HCT116 (cell line): ENCODE measurements around the gene FAM50B. TPM values are rescaled to one million over a fixed set of nuclear protein-coding genes. Genes with fewer than 3 reads are reported as not detected.

ENCODE experiments used
- ATAC-seq: fragments of 200-7000 bp; cut with Tn5 transposase; 2 replicates; pipeline ENCODE4 v1.9.1; 2020; ENCODE audit warnings: mild to moderate bottlenecking, moderate library complexity
- BruUV-seq: library from RNA; stranded (reverse); fragments of 400-500 nt; replicated peaks from 2 replicates; lab custom pipeline; 2021; lab: Mats Ljungman, UMichigan
- CTCF ChIA-PET: fragments of 300-600 bp; sonication (Branson Sonifier 250); formaldehyde crosslinking; loops from one replicate; lab custom pipeline; 2021; ENCODE audit warnings: antibody characterized with exemption; lab: Charles Lee
- POLR2A ChIA-PET: fragments of 300-600, 350-600 bp; sonication (Branson Sonifier 250); formaldehyde crosslinking; loops from one replicate; lab custom pipeline; 2021; ENCODE audit warnings: antibody characterized with exemption; lab: Charles Lee
- RAD21 ChIA-PET, 2 experiments: fragments of 300-600 bp; sonication (Branson Sonifier 250); formaldehyde crosslinking; loops; one replicate each; lab custom pipeline; 2023; ENCODE audit warnings: low total read pairs in 2 of 2; ENCODE audit not compliant: uncharacterized antibody in 2 of 2, unreplicated experiment in 2 of 2, low non-redundant PET in 1 of 2; lab: Charles Lee
- DNase-seq: peaks from one replicate; pipeline ENCODE4 v3.0.0-alpha.2; 2010; ENCODE audit warnings: low read depth, low spot score
- H2AFZ ChIP-seq: fragments of 200-600 bp; shearing (Covaris generic), sonication (generic); 2 replicates; pipeline ENCODE4 v1.6.1; 2017; ENCODE audit warnings: low read depth, mixed run types, mixed read lengths, antibody characterized with exemption, low read length; ENCODE audit not compliant: poor library complexity, severe bottlenecking
- H3K27ac ChIP-seq: 2 replicates; pipeline ENCODE4 v1.5.1; 2012; ENCODE audit warnings: low read depth, low read length
- H3K27me3 ChIP-seq: fragments of 200-600 bp; sonication (generic); 2 replicates; pipeline ENCODE4 v1.6.1; 2016; ENCODE audit warnings: mixed run types, low read length, mixed read lengths; ENCODE audit not compliant: insufficient read depth
- H3K36me3 ChIP-seq, 2 experiments: fragments of 200-500 bp in 1 of 2; fragments of 200-600 bp in 1 of 2; sonication (Bioruptor generic) in 1 of 2; sonication (generic) in 1 of 2; 2 replicates each; pipeline versions ENCODE4 v1.5.1 to v1.6.1; 2014 to 2016; ENCODE audit warnings: low read length in 2 of 2, inconsistent platforms in 1 of 2, mixed read lengths in 1 of 2, mixed run types in 1 of 2; ENCODE audit not compliant: insufficient read depth in 2 of 2, control insufficient read depth in 1 of 2
- H3K4me1 ChIP-seq, 2 experiments: fragments of 200-600 bp in 1 of 2; sonication (generic) in 1 of 2; 2 replicates each; pipeline versions ENCODE4 v1.5.1 to v1.6.1; 2012 to 2017; ENCODE audit warnings: low read length in 2 of 2, inconsistent platforms in 1 of 2, mild to moderate bottlenecking in 1 of 2, mixed read lengths in 1 of 2, mixed run types in 1 of 2, moderate library complexity in 1 of 2; ENCODE audit not compliant: insufficient read depth in 2 of 2, control insufficient read depth in 1 of 2
- H3K4me2 ChIP-seq: fragments of 200-600 bp; sonication (generic); 2 replicates; pipeline ENCODE4 v1.6.1; 2017; ENCODE audit warnings: mixed run types, low read length, mixed read lengths
- H3K4me3 ChIP-seq, 2 experiments: fragments of 200-600 bp in 1 of 2; sonication (generic) in 1 of 2; replicated peaks in 1 of 2; 2 replicates each; pipeline ENCODE4 v1.5.1; 2011 to 2016; ENCODE audit warnings: low read length in 2 of 2, control low read depth in 1 of 2, low read depth in 1 of 2, mild to moderate bottlenecking in 1 of 2, mixed read lengths in 1 of 2, mixed run types in 1 of 2
- H3K79me2 ChIP-seq: fragments of 200-600 bp; sonication (generic); 2 replicates; pipeline ENCODE4 v1.6.1; 2017; ENCODE audit warnings: mild to moderate bottlenecking, mixed run types, low read length, moderate library complexity, mixed read lengths; ENCODE audit not compliant: insufficient read depth
- H3K9ac ChIP-seq: fragments of 200-600 bp; sonication (generic); 2 replicates; pipeline ENCODE4 v1.6.1; 2016; ENCODE audit warnings: low read length, mixed read lengths
- H3K9me2 ChIP-seq: fragments of 200-600 bp; sonication (generic), shearing (Covaris generic); 2 replicates; pipeline ENCODE4 v1.6.1; 2017; ENCODE audit warnings: mixed run types, mild to moderate bottlenecking, moderate library complexity; ENCODE audit not compliant: insufficient read depth
- H3K9me3 ChIP-seq, 2 experiments: fragments of 200-500 bp in 1 of 2; fragments of 200-600 bp in 1 of 2; sonication (Bioruptor generic) in 1 of 2; sonication (generic) in 1 of 2; 2 replicates each; pipeline ENCODE4 v1.6.1; 2014 to 2017; ENCODE audit warnings: low read length in 2 of 2, mixed read lengths in 2 of 2, inconsistent platforms in 1 of 2, low read depth in 1 of 2, mild to moderate bottlenecking in 1 of 2, mixed run types in 1 of 2, moderate library complexity in 1 of 2; ENCODE audit not compliant: control insufficient read depth in 1 of 2, insufficient read depth in 1 of 2
- H4K20me1 ChIP-seq: fragments of 200-600 bp; sonication (generic), shearing (Covaris generic); 2 replicates; pipeline ENCODE4 v1.6.1; 2017; ENCODE audit warnings: mixed run types, mild to moderate bottlenecking, moderate library complexity; ENCODE audit not compliant: insufficient read depth
- CBX3 ChIP-seq: IDR thresholded peaks from 2 replicates; pipeline ENCODE4 v1.6.1; 2012; ENCODE audit warnings: low read depth
- CEBPB ChIP-seq: IDR thresholded peaks from 2 replicates; pipeline ENCODE4 v1.6.1; 2012; ENCODE audit warnings: low read depth
- CTCF ChIP-seq, 3 experiments: fragments of 200-600 bp in 1 of 3; sonication (generic) in 1 of 3; IDR thresholded peaks in 2 of 3; conservative IDR thresholded peaks in 1 of 3; 2 replicates each; pipeline ENCODE4 v1.5.1; 2012 to 2017; ENCODE audit warnings: low read depth in 2 of 3, low read length in 2 of 3, antibody characterized with exemption in 1 of 3, borderline replicate concordance in 1 of 3, control low read depth in 1 of 3, mild to moderate bottlenecking in 1 of 3, mixed read lengths in 1 of 3, mixed run types in 1 of 3, moderate library complexity in 1 of 3; ENCODE audit not compliant: insufficient read depth in 1 of 3
- EGR1 ChIP-seq: IDR thresholded peaks from 2 replicates; pipeline ENCODE4 v1.6.1; 2012; ENCODE audit warnings: low read depth
- ELF1 ChIP-seq: IDR thresholded peaks from 2 replicates; pipeline ENCODE4 v1.6.1; 2012; ENCODE audit warnings: low read depth, borderline replicate concordance
- EZH2 ChIP-seq: fragments of 200-600 bp; sonication (generic); IDR thresholded peaks from 2 replicates; pipeline ENCODE4 v1.6.1; 2017; ENCODE audit warnings: antibody characterized with exemption, mixed run types
- EZH2phosphoT487 ChIP-seq: fragments of 200-600 bp; IDR thresholded peaks from 2 replicates; pipeline ENCODE4 v1.6.1; 2018; ENCODE audit warnings: antibody characterized with exemption, borderline replicate concordance
- FOSL1 ChIP-seq: IDR thresholded peaks from 2 replicates; pipeline ENCODE4 v1.6.1; 2012; ENCODE audit warnings: low read depth
- JUND ChIP-seq: IDR thresholded peaks from 2 replicates; pipeline ENCODE4 v1.6.1; 2012
- POLR2AphosphoS5 ChIP-seq: IDR thresholded peaks from 2 replicates; pipeline ENCODE4 v1.6.1; 2011; ENCODE audit warnings: mild to moderate bottlenecking, low read depth, low read length, moderate library complexity
- RAD21 ChIP-seq: IDR thresholded peaks from 2 replicates; pipeline ENCODE4 v1.6.1; 2012; ENCODE audit warnings: low read depth, mild to moderate bottlenecking
- SIN3A ChIP-seq: IDR thresholded peaks from 2 replicates; pipeline ENCODE4 v1.6.1; 2012; ENCODE audit warnings: low read depth
- SP1 ChIP-seq: IDR thresholded peaks from 2 replicates; pipeline ENCODE4 v1.6.1; 2012; ENCODE audit warnings: low read depth
- SRF ChIP-seq: IDR thresholded peaks from 2 replicates; pipeline ENCODE4 v1.6.1; 2012; ENCODE audit warnings: low read depth
- TCF7L2 ChIP-seq: IDR thresholded peaks from 2 replicates; pipeline ENCODE4 v1.7.0; 2011; ENCODE audit warnings: borderline replicate concordance, inconsistent platforms; ENCODE audit not compliant: insufficient read depth, insufficient read length; ENCODE audit errors: extremely low read depth
- YY1 ChIP-seq: IDR thresholded peaks from 2 replicates; pipeline ENCODE4 v1.6.1; 2011; ENCODE audit warnings: low read length, low read depth, moderate library complexity, mild to moderate bottlenecking; ENCODE audit not compliant: insufficient replicate concordance; ENCODE audit errors: extremely low read depth
- ZFX ChIP-seq: fragments of 450-650 bp; IDR thresholded peaks from 2 replicates; pipeline ENCODE4 v1.6.1; 2017
- ZNF274 ChIP-seq: fragments of 200-500 bp; sonication (Bioruptor generic); IDR thresholded peaks from 2 replicates; pipeline ENCODE4 v1.6.1; 2014; ENCODE audit warnings: mild to moderate bottlenecking, low read depth, low read length, inconsistent platforms
- intact Hi-C: fragments of 100-400 bp; cut with micrococcal nuclease; formaldehyde crosslinking; loops from 2 replicates; pipeline ENCODE4 v1.10.0; 2022
- total RNA-seq: library from RNA; stranded (reverse); gene quantifications from one replicate; pipeline ENCODE4 v1.2.1, GENCODE V29; 2021; ENCODE audit not compliant: unreplicated experiment
- TF ChIP-seq, protein P1 (sequence below): IDR thresholded peaks from 2 replicates; pipeline ENCODE4 v1.6.1; 2011; ENCODE audit warnings: mild to moderate bottlenecking, low read length, moderate library complexity; ENCODE audit not compliant: insufficient replicate concordance; ENCODE audit errors: extremely low read depth
- TF ChIP-seq, protein P2 (sequence below): IDR thresholded peaks from 2 replicates; pipeline ENCODE4 v1.6.1; 2012

The FAM50B gene
- total RNA-seq, 1 experiment from 2014 or later, result 0.86 TPM

DNA sequence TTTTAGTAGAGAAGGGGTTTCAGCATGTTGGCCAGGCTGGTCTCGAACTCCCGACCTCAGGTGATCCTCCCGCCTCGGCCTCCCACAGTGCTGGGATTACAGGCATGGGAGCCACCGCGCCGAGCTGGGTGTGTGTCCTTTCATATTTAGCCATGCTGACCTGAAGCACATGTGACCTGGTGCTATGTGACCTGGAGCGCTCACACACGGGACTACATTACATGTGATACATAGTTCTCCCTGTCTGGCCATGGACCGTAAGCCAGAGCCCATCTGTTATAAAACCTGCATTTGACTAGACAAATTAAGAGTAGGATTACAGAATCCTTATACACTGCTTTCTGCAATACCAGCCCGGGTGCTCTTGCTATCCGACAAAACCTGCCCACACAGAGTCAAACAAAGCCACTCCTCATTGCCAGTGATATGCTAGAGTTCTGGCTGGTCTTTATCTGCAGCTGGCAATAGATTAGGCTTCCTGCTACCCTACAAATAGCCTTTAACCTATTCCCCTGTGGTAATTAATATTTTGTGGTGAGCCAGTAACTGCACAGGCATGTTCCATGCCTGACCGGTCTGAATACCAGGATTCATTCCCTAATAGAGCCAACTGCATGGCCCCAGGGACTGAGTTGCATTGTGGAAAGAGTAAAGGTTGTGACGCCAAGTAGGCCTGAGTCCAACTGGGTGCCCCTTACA is 26.3 kb upstream of the FAM50B start:
- TF ChIP-seq EGR1 (no peak), YY1 (no peak), CBX3 (no peak), ELF1 (no peak), POLR2AphosphoS5 (no peak), EZH2phosphoT487 (no peak), JUND (no peak), FOSL1 (no peak), CEBPB (no peak), SRF (no peak), EZH2 (no peak), SP1 (no peak), ZNF274 (no peak), SIN3A (no peak), TCF7L2 (no peak), ZFX (no peak), CTCF (IDR thresholded peaks at IDR 0.05 in 2 of 3, conservative IDR thresholded peaks at IDR 0.05 in 1 of 3; ENCODE audit: borderline replicate concordance in 1 of 3, insufficient read depth in 1 of 3, low read depth in 2 of 3, low read length in 2 of 3) (no peak), RAD21 (no peak)
- TF ChIP-seq, protein P1, sequence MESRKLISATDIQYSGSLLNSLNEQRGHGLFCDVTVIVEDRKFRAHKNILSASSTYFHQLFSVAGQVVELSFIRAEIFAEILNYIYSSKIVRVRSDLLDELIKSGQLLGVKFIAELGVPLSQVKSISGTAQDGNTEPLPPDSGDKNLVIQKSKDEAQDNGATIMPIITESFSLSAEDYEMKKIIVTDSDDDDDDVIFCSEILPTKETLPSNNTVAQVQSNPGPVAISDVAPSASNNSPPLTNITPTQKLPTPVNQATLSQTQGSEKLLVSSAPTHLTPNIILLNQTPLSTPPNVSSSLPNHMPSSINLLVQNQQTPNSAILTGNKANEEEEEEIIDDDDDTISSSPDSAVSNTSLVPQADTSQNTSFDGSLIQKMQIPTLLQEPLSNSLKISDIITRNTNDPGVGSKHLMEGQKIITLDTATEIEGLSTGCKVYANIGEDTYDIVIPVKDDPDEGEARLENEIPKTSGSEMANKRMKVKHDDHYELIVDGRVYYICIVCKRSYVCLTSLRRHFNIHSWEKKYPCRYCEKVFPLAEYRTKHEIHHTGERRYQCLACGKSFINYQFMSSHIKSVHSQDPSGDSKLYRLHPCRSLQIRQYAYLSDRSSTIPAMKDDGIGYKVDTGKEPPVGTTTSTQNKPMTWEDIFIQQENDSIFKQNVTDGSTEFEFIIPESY, result no peak
- TF ChIP-seq, protein P2, sequence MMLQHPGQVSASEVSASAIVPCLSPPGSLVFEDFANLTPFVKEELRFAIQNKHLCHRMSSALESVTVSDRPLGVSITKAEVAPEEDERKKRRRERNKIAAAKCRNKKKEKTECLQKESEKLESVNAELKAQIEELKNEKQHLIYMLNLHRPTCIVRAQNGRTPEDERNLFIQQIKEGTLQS, result no peak
- POLR2A ChIA-PET, result no interaction called here

More for the DNA sequence above, 26.3 kb upstream of the FAM50B start:
- ChIA-PET CTCF (no interaction called here), RAD21 (no interaction called here)
- DNase-seq (no peak), ATAC-seq (no peak)
- no peaks in the 10 kb centered on the region for H3K79me2 ChIP-seq
- H3K9me2 ChIP-seq, result no peaks in the 10 kb centered on the region
- intact Hi-C loops, result no loop called here
- peaks cover 15 to 35% of the 10 kb centered on the region in 2 experiments for H3K4me1 ChIP-seq
- no peak overlapping the region for H3K27ac ChIP-seq
- no peak overlapping the region for H3K4me2 ChIP-seq
- H3K36me3 ChIP-seq, result no peaks in the 10 kb centered on the region
- no peaks in the 10 kb centered on the region for H4K20me1 ChIP-seq
- H3K27me3 ChIP-seq, result no peaks in the 10 kb centered on the region
- no peak overlapping the region for H2AFZ ChIP-seq
- no peak overlapping the region for H3K9ac ChIP-seq
- no peaks in the 10 kb centered on the region for H3K9me3 ChIP-seq
- BruUV-seq, result no TSS peak
- H3K4me3 ChIP-seq, result no peak overlapping the region
